ENCODE measurements around the gene FUS.
"Not testable (repeated sequence)": the region's sequence is repeated elsewhere in the genome, so short reads cannot be mapped to it uniquely, and the experiment has no call there.

The FUS gene

DNA sequence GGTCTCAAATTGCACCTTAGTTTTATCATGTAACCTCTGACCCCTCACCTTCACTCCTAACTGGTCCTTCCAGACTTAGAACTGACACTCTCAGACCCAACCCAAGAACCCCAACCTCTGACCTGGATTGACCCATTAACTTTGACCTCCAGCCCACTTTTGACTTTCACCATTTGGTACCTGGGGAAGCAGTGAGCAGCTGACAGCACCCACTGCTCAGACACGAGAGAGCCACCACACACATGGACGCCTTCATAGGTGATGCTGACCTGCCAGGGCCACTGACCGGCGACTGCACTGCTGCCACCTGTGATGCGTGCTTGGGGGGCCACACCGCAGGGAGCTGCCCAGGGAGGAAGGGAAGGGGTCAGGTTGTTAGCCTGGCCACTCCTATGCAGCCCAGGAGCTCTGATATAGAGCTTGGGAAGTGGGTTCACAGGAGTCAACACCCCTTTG, 46.9 kb upstream of the FUS start:
- H3K4me3 ChIP-seq (ENCODE audit: low read depth, low read length), result no peak overlapping the region
- TF ChIP-seq, protein P1, sequence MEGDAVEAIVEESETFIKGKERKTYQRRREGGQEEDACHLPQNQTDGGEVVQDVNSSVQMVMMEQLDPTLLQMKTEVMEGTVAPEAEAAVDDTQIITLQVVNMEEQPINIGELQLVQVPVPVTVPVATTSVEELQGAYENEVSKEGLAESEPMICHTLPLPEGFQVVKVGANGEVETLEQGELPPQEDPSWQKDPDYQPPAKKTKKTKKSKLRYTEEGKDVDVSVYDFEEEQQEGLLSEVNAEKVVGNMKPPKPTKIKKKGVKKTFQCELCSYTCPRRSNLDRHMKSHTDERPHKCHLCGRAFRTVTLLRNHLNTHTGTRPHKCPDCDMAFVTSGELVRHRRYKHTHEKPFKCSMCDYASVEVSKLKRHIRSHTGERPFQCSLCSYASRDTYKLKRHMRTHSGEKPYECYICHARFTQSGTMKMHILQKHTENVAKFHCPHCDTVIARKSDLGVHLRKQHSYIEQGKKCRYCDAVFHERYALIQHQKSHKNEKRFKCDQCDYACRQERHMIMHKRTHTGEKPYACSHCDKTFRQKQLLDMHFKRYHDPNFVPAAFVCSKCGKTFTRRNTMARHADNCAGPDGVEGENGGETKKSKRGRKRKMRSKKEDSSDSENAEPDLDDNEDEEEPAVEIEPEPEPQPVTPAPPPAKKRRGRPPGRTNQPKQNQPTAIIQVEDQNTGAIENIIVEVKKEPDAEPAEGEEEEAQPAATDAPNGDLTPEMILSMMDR (IDR thresholded peaks at IDR 0.05; ENCODE audit: low read depth, low read length), result no peak
- in situ Hi-C loops (cut with HindIII; ENCODE audit: low sequenced_read_pairs), result no loop called here
- DNase-seq (ENCODE audit: low read depth, low spot score), result no peak

DNA sequence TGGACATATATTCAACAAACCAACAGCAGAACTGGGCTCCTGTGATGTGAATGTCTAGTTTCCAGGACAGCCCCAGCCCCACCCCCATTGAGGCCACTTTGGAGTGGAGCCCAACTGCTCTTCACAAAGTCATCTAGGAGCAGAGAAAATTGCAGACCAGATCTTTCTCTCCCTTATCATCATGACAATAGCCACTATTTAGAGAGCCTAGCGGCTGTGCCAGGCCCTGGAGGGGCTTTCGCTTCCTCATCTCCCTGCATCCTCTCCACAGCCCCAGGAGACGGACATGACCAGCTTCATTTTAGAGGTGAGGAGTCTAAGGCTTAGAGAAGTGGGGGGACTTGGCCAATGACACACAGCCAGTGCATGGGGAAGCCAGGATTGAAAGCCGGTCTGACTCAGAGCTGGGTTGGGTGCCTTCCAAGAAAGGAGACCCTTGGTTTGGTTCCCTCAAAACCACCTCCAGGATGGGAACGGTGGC, 45.8 kb upstream of the FUS start:
- in situ Hi-C loops (cut with HindIII; ENCODE audit: low sequenced_read_pairs), result no loop called here
- DNase-seq (ENCODE audit: low read depth, low spot score), result no peak
- TF ChIP-seq, protein P1 (IDR thresholded peaks at IDR 0.05; ENCODE audit: low read depth, low read length), result no peak
- H3K4me3 ChIP-seq (ENCODE audit: low read depth, low read length), result no peak overlapping the region

DNA sequence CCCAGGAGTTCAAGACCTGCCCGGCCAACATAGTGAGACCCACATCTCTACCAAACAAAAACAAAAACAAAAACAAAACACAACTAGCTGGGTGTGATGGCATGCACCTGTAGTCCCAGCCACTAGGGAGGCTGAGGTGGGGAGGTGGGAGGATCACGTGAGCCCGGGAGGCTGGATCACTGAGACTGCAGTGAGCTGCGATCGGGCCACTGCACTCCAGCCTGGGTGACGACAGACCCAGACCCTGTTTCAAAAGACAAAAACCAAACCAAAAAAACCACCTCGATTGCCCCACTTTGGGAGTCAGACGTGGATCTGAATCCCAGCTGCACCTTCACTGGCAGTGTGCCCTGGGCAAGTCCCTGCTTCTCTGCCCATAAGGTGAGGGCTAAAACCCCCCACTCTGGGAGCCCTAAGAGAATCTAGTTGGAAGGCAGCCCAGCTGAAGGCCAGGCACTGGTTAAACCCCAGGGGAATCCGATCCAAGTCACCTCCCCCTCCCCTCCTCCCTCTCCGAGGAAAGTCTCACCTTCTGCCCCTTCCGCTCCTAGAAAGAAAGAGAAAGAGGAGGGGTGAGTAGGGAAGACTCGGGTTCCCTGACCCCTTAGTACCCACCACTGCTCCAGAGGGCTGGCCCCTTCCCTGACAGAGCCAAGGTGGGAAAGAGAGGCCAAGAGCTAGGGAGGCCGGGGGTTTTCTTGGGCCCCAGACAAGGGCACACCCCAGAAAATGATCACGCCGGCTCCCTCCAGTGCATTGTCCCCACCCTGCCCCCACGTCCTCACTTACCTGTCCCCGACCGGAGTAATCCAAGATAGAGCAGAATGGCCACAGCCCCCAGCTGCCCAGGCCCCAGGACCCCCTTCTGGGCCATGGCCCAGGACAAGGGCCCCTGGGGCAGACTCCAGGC, 45.1 kb upstream of the FUS start:
- TF ChIP-seq, protein P1 (IDR thresholded peaks at IDR 0.05; ENCODE audit: low read depth, low read length), result no peak

GRCh38 chr16:31135535-31136286, 44.2 kb upstream of the FUS start, which contains the start of gene PRSS8:
Gene PRSS8, minus strand, starts transcription at chr16:31135727. Its CDS starts 229 bp downstream, at chr16:31135498.
- in situ Hi-C loops (cut with HindIII; ENCODE audit: low sequenced_read_pairs), result no loop called here
- no peak for DNase-seq (ENCODE audit: low read depth, low spot score)
- TF ChIP-seq, protein P1 (IDR thresholded peaks at IDR 0.05; ENCODE audit: low read depth, low read length), result no peak
- no peak within 1 kb of the TSS for H3K4me3 ChIP-seq (ENCODE audit: low read depth, low read length)

More for the DNA sequence above, 45.1 kb upstream of the FUS start:
- no peak overlapping the region for H3K4me3 ChIP-seq (ENCODE audit: low read depth, low read length)
- in situ Hi-C loops (cut with HindIII; ENCODE audit: low sequenced_read_pairs), result no loop called here
- no peak for DNase-seq (ENCODE audit: low read depth, low spot score)

- in situ Hi-C loops (cut with HindIII; ENCODE audit: low sequenced_read_pairs), result no loop called here
- no peak for DNase-seq (ENCODE audit: low read depth, low spot score)
- no peak overlapping the region for H3K4me3 ChIP-seq (ENCODE audit: low read depth, low read length)
- TF ChIP-seq, protein P1 (IDR thresholded peaks at IDR 0.05; ENCODE audit: low read depth, low read length), result no peak
Measured at GRCh38 chr16:31136287-31136662, 43.7 kb upstream of the FUS start.

GRCh38 chr16:31136822-31137499, 43.0 kb upstream of the FUS start:
- H3K4me3 ChIP-seq (ENCODE audit: low read depth, low read length); in situ Hi-C loops (cut with HindIII; ENCODE audit: low sequenced_read_pairs); DNase-seq (ENCODE audit: low read depth, low spot score): not testable (repeated sequence)
